HepG2 (cell line): Measurements from ENCODE around the gene PRR15L. TPM values are rescaled to one million over a fixed set of nuclear protein-coding genes. Genes with fewer than 3 reads are reported as not detected.

Experiments used
- ADNP ChIP-seq: sonication (generic); formaldehyde crosslinking; IDR thresholded peaks from 2 replicates; pipeline ENCODE4 v1.4.0; 2020; ENCODE audit warnings: missing genetic modification reagents
- ARNT2 ChIP-seq: sonication (generic); formaldehyde crosslinking; IDR thresholded peaks from 2 replicates; pipeline ENCODE4 v1.8.0; 2022; ENCODE audit warnings: mild to moderate bottlenecking, low read depth, missing genetic modification reagents, moderate library complexity
- DNMT3B ChIP-seq: conservative IDR thresholded peaks from 2 replicates; pipeline ENCODE4 v1.6.1; 2016; ENCODE audit warnings: missing biosample characterization, control low read depth
- FOXA1 ChIP-seq, 2 experiments: fragments of 450-650 bp in 1 of 2; sonication (generic) in 1 of 2; formaldehyde crosslinking in 1 of 2; IDR thresholded peaks; 2 replicates each; pipeline versions ENCODE4 v1.4.0 to v1.6.1; 2016 to 2020; ENCODE audit warnings: missing genetic modification reagents in 1 of 2
- JUNB ChIP-seq: sonication (generic); formaldehyde crosslinking; IDR thresholded peaks from 2 replicates; pipeline ENCODE4 v1.8.0; 2022; ENCODE audit warnings: missing genetic modification reagents, mild to moderate bottlenecking, borderline replicate concordance
- MED1 ChIP-seq: sonication (generic); formaldehyde crosslinking; IDR thresholded peaks from 2 replicates; pipeline ENCODE4 v1.4.0; 2020; ENCODE audit warnings: missing genetic modification reagents
- NCOA5 ChIP-seq: sonication (generic); formaldehyde crosslinking; IDR thresholded peaks from 2 replicates; pipeline ENCODE4 v1.4.0; 2020; ENCODE audit warnings: missing genetic modification reagents
- PAX8 ChIP-seq: sonication (generic); formaldehyde crosslinking; IDR thresholded peaks from 2 replicates; pipeline ENCODE4 v1.8.0; 2022; ENCODE audit warnings: mild to moderate bottlenecking, missing genetic modification reagents, borderline replicate concordance
- PTBP1 ChIP-seq: fragments of 200-400 bp; formaldehyde crosslinking; IDR thresholded peaks from 2 replicates; pipeline ENCODE4 v1.6.1; 2018; ENCODE audit warnings: low read length, low read depth; ENCODE audit not compliant: poor library complexity, severe bottlenecking
- SCMH1 ChIP-seq: sonication (generic); formaldehyde crosslinking; IDR thresholded peaks from 2 replicates; pipeline ENCODE4 v1.9.0; 2021; ENCODE audit warnings: missing genetic modification reagents, mild to moderate bottlenecking, borderline replicate concordance
- TBX2 ChIP-seq: sonication (generic); formaldehyde crosslinking; IDR thresholded peaks from 2 replicates; pipeline ENCODE4 v1.5.0; 2020; ENCODE audit warnings: missing genetic modification reagents, mild to moderate bottlenecking, borderline replicate concordance
- ZBTB21 ChIP-seq: sonication (generic); formaldehyde crosslinking; IDR thresholded peaks from 2 replicates; pipeline ENCODE4 v1.4.0; 2020; ENCODE audit warnings: missing genetic modification reagents
- ZFP1 ChIP-seq: IDR thresholded peaks from 2 replicates; pipeline ENCODE4 v1.6.1; 2016
- ZNF484 ChIP-seq: sonication (generic); formaldehyde crosslinking; IDR thresholded peaks from 2 replicates; pipeline ENCODE4 v1.5.1; 2020; ENCODE audit warnings: mild to moderate bottlenecking, low read depth, missing genetic modification reagents, borderline replicate concordance
- polyA plus RNA-seq, 8 experiments: library from polyadenylated mRNA; depleted of rRNA in 3 of 8; stranded (reverse) in 7 of 8; unstranded in 1 of 8; fragments of >200 nt; fragmentation: Illumina TruSeq in 4 of 8; extraction: Trizol in 4 of 8; gene quantifications; 2 replicates each; pipeline versions ENCODE4 v1.2.1 to v1.2.3, GENCODE V29; 2011 to 2016; ENCODE audit warnings: low read depth in 4 of 8, missing spikeins in 1 of 8, mixed read lengths in 1 of 8; ENCODE audit not compliant: insufficient read depth in 1 of 8
- total RNA-seq, 5 experiments: library from RNA; depleted of rRNA; stranded (reverse); fragments of >200 nt; fragmentation: Illumina TruSeq; extraction: Trizol; gene quantifications; 2 replicates each; pipeline ENCODE4 v1.2.3, GENCODE V29; 2016; ENCODE audit warnings: low read depth in 1 of 5
- TF ChIP-seq, protein P1 (sequence below): IDR thresholded peaks from 2 replicates; pipeline ENCODE4 v1.6.1; 2016
- TF ChIP-seq, protein P2 (sequence below): sonication (generic); formaldehyde crosslinking; IDR thresholded peaks from 2 replicates; pipeline ENCODE4 v1.5.0; 2020; ENCODE audit warnings: missing genetic modification reagents
- TF ChIP-seq, protein P3 (sequence below): IDR thresholded peaks from 2 replicates; pipeline ENCODE4 v1.6.1; 2018; ENCODE audit warnings: missing genetic modification reagents, mild to moderate bottlenecking, missing compliant biosample characterization
- TF ChIP-seq, protein P4 (sequence below): sonication (generic); formaldehyde crosslinking; conservative IDR thresholded peaks from 2 replicates; pipeline ENCODE4 v1.8.0; 2022; ENCODE audit warnings: mild to moderate bottlenecking, moderate library complexity, missing genetic modification reagents
- TF ChIP-seq, protein P5 (sequence below): sonication (generic); formaldehyde crosslinking; IDR thresholded peaks from 2 replicates; pipeline ENCODE4 v1.4.0; 2020; ENCODE audit warnings: missing genetic modification reagents; ENCODE audit errors: not compliant biosample characterization
- TF ChIP-seq, protein P6 (sequence below): sonication (generic); formaldehyde crosslinking; conservative IDR thresholded peaks from 2 replicates; pipeline ENCODE4 v1.4.0; 2020; ENCODE audit warnings: missing genetic modification reagents

PRR15L gene
- total and polyA plus RNA-seq, 2 of the 13 experiments (the other 11 are each of a cell fraction or from before 2014, with no cell fraction given): 0.44 to 2.0 TPM

DNA sequence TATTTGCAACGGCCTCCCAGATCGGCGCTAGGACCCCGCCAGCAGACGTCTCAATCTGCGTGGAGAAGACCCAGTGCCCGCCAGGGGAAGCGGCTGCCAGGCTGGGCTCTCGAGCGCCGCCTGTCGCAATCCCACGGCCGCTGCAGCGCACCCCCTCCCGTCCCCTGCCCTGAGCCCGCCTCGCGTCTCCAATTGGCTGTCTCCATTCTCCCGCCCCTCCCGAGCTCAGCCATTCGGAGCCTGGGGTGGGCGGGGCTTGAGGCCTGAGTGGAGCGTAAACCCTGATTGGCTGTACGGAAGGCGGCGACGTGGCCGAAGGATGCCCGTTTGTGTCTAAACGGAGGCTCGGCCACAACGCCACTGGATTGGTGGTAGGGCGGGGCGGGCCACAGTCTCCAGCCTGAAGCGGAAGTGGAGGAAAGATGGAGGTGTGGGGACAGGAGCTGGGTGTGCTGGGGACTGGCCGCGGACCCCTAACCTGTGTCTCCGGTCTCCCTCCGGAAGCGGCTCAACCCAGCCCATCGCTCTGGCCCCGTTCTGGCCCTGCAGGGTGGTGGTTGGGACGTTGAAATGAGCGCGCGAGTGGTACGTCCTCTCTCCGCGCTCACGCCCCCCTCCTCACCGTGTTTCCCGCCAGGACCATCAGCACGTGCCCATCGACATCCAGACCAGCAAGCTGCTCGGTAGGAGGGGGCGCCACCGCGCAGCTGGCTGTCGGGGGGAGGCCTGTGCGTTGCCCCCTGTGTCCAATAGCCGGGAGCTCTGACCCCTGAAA, 13.2 kb upstream of the PRR15L start, which contains the start of gene CDK5RAP3 (continued):
- TF ChIP-seq, protein P1, sequence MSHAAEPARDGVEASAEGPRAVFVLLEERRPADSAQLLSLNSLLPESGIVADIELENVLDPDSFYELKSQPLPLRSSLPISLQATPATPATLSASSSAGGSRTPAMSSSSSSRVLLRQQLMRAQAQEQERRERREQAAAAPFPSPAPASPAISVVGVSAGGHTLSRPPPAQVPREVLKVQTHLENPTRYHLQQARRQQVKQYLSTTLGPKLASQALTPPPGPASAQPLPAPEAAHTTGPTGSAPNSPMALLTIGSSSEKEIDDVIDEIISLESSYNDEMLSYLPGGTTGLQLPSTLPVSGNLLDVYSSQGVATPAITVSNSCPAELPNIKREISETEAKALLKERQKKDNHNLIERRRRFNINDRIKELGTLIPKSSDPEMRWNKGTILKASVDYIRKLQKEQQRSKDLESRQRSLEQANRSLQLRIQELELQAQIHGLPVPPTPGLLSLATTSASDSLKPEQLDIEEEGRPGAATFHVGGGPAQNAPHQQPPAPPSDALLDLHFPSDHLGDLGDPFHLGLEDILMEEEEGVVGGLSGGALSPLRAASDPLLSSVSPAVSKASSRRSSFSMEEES (CRISPR knock-in tag): peak; percentile 77; the same call in 1 of the 2 replicates
- TF ChIP-seq, protein P2, sequence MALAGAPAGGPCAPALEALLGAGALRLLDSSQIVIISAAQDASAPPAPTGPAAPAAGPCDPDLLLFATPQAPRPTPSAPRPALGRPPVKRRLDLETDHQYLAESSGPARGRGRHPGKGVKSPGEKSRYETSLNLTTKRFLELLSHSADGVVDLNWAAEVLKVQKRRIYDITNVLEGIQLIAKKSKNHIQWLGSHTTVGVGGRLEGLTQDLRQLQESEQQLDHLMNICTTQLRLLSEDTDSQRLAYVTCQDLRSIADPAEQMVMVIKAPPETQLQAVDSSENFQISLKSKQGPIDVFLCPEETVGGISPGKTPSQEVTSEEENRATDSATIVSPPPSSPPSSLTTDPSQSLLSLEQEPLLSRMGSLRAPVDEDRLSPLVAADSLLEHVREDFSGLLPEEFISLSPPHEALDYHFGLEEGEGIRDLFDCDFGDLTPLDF (CRISPR knock-in tag): peak; percentile 81
- TF ChIP-seq, protein P3, sequence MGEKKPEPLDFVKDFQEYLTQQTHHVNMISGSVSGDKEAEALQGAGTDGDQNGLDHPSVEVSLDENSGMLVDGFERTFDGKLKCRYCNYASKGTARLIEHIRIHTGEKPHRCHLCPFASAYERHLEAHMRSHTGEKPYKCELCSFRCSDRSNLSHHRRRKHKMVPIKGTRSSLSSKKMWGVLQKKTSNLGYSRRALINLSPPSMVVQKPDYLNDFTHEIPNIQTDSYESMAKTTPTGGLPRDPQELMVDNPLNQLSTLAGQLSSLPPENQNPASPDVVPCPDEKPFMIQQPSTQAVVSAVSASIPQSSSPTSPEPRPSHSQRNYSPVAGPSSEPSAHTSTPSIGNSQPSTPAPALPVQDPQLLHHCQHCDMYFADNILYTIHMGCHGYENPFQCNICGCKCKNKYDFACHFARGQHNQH (CRISPR knock-in tag): peak; percentile 89
- peak; percentile 96 for TF ChIP-seq TBX2 (CRISPR knock-in tag)
- peak; percentile 90 for TF ChIP-seq ZFP1 (CRISPR knock-in tag)
- peak; percentile 98 for TF ChIP-seq ARNT2 (CRISPR knock-in tag)
- TF ChIP-seq JUNB: peak; percentile 89
- no peak for TF ChIP-seq FOXA1 (IDR thresholded peaks at IDR 0.05)
- TF ChIP-seq FOXA1 (CRISPR knock-in tag; IDR thresholded peaks at IDR 0.05): no peak
- peak; percentile 96 for TF ChIP-seq DNMT3B (CRISPR knock-in tag)
- peak; percentile 40; the same call in 1 of the 2 replicates for TF ChIP-seq ADNP (CRISPR knock-in tag)
- 0 out of 2 replicates have a peak, but pooled peaks have one; percentile 28 for TF ChIP-seq ZBTB21 (CRISPR knock-in tag)
- TF ChIP-seq, protein P4, sequence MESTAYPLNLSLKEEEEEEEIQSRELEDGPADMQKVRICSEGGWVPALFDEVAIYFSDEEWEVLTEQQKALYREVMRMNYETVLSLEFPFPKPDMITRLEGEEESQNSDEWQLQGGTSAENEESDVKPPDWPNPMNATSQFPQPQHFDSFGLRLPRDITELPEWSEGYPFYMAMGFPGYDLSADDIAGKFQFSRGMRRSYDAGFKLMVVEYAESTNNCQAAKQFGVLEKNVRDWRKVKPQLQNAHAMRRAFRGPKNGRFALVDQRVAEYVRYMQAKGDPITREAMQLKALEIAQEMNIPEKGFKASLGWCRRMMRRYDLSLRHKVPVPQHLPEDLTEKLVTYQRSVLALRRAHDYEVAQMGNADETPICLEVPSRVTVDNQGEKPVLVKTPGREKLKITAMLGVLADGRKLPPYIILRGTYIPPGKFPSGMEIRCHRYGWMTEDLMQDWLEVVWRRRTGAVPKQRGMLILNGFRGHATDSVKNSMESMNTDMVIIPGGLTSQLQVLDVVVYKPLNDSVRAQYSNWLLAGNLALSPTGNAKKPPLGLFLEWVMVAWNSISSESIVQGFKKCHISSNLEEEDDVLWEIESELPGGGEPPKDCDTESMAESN (CRISPR knock-in tag): peak; percentile 96
- TF ChIP-seq NCOA5 (CRISPR knock-in tag): no peak
- peak; percentile 91; the same call in 1 of the 2 replicates for TF ChIP-seq PAX8 (CRISPR knock-in tag)
- 0 out of 2 replicates have a peak, but pooled peaks have one; percentile 57 for TF ChIP-seq ZNF484 (CRISPR knock-in tag)
- TF ChIP-seq MED1 (CRISPR knock-in tag): peak; percentile 74
- no peak for TF ChIP-seq SCMH1 (CRISPR knock-in tag)
- TF ChIP-seq, protein P5, sequence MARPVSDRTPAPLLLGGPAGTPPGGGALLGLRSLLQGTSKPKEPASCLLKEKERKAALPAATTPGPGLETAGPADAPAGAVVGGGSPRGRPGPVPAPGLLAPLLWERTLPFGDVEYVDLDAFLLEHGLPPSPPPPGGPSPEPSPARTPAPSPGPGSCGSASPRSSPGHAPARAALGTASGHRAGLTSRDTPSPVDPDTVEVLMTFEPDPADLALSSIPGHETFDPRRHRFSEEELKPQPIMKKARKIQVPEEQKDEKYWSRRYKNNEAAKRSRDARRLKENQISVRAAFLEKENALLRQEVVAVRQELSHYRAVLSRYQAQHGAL (CRISPR knock-in tag): no peak
- TF ChIP-seq, protein P6, sequence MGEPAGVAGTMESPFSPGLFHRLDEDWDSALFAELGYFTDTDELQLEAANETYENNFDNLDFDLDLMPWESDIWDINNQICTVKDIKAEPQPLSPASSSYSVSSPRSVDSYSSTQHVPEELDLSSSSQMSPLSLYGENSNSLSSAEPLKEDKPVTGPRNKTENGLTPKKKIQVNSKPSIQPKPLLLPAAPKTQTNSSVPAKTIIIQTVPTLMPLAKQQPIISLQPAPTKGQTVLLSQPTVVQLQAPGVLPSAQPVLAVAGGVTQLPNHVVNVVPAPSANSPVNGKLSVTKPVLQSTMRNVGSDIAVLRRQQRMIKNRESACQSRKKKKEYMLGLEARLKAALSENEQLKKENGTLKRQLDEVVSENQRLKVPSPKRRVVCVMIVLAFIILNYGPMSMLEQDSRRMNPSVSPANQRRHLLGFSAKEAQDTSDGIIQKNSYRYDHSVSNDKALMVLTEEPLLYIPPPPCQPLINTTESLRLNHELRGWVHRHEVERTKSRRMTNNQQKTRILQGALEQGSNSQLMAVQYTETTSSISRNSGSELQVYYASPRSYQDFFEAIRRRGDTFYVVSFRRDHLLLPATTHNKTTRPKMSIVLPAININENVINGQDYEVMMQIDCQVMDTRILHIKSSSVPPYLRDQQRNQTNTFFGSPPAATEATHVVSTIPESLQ (CRISPR knock-in tag): no peak; the same call in 1 of the 2 replicates
- TF ChIP-seq PTBP1: peak; percentile 72
